ENCODE results near the gene CSNK1G1.

The CSNK1G1 gene

DNA sequence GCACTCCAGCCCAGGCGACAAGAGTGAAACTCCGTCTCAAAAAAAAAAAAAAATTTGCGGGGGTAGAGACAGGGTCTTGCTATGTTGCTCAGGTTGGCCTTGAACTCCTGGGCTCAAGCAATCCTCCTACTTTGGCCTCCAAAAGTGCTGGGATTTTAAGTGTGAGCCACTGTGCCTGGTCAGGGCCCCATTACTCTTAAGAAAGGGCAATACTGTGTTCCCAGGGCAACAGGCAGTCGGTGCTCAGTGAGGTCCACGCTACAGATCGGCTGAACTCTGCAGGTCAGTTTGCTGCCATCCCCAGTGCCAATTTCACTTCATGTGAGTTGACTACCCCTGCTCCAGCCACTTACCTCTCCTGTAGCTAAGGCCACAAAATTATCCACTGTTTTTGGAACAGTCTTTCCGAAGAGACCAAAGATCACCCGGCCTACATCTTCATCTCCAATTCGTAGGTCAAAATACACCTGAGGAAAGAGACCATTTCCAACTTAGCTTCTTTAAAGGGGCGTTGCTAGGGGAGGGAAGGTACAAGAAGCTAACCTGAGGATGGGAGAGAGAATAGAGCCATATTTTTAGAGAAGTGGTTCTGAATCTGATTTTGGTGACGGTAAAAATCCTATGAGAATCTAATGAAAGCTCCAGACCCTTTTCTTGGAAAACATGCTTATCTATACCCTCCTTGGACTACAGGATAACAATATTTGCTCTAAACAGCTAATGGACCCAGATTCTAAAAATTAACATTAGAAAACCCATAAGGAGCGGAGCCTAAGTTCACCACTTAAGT, 194.1 kb downstream of the CSNK1G1 start:
- DNase-seq (ENCODE audit: extremely low spot score, insufficient read length, low read depth): no peak
- no peak for FAIRE-seq

DNA sequence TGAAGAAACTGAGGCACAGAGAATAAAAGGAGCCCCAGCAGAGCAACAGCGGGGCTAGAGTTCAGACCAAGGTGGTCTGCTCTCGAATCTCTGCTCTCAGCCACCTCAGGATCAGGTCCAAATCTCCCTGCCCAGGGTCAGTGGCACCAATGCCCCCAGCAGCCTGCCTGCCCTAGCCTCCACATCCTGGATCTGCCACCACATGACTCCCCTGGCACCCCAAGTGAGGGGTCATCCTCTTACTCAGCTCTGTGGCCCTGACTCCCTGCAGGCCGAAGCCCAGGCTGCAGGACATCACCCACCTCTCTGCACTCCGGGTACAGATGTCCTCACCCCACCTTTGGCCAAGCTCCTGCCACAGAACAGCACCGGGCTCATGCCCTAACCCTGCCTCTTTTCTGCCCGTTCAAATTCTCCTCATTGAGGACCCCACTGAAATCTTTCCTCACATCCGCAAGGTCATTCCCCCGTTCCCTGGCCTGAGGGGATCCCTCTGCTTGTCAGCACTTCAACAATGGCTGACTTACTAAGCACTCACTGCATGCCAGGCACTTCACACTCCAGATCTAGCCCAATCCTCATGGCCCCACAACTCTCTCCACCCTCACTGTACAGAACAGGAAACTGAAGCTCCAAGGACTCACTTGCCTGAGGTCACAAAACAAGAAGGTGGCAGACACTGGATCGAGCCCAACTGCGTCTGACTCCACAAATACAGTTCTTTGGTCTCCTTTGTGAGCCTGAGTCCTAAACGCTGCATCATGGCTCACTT, 197.4 kb downstream of the CSNK1G1 start:
- DNase-seq (ENCODE audit: extremely low spot score, insufficient read length, low read depth) (no peak), FAIRE-seq (no peak)

DNA sequence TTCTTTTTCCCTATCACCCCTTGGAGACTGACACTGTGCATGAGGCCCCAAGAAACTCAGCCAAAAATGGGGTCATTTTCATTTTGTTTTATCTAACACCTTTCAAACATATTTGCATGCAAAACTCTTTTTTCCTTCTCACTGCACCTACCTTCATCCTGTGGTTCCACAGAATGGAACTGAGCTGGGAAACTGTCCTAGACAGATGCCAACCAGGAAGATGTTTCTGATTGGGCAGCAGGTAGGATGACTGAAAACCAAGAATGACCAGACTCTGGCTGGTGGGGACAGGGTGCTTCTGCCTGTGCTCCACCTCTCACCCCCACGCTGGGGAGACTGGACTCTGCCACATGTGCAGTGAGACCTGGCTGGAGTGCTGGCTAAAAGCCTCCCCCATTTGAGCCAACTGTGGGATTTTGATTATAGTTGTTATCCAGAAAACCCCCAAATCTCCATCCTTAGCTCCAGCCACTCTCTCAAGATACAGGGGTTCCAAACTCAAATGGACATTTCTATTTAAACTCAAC, 198.3 kb downstream of the CSNK1G1 start:
- DNase-seq (ENCODE audit: extremely low spot score, insufficient read length, low read depth) (no peak), FAIRE-seq (no peak)

DNA sequence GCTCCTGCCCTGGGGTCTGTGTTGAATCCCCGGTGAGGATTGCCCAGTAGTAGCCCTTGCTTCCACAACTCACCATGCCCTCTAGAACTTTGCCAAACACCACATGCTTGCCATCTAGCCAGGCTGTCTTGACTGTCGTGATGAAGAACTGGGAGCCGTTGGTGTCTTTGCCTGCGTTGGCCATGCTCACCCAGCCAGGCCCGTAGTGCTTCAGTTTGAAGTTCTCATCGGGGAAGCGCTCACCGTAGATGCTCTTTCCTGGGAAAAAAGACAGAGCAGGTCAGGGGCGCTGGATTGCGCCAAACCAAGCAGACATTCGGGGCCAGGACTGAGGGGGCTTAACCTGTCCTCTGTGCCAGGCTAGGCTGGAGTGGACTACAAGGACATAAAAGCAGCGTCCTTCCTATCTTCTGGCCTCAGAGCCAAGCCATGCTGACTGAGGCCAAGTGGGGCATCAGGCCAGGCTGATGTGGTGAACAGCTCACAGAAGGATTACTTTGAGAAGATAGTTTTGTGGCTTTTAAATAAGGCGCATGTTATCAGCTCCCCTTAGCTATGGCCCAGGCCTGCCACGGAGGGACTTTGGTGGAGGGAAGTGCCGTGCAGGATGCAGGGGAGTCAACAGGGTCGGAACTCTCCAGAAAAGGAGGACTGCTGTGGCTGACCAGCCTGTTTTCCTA, 199.2 kb downstream of the CSNK1G1 start:
- DNase-seq (ENCODE audit: extremely low spot score, insufficient read length, low read depth): no peak

DNA sequence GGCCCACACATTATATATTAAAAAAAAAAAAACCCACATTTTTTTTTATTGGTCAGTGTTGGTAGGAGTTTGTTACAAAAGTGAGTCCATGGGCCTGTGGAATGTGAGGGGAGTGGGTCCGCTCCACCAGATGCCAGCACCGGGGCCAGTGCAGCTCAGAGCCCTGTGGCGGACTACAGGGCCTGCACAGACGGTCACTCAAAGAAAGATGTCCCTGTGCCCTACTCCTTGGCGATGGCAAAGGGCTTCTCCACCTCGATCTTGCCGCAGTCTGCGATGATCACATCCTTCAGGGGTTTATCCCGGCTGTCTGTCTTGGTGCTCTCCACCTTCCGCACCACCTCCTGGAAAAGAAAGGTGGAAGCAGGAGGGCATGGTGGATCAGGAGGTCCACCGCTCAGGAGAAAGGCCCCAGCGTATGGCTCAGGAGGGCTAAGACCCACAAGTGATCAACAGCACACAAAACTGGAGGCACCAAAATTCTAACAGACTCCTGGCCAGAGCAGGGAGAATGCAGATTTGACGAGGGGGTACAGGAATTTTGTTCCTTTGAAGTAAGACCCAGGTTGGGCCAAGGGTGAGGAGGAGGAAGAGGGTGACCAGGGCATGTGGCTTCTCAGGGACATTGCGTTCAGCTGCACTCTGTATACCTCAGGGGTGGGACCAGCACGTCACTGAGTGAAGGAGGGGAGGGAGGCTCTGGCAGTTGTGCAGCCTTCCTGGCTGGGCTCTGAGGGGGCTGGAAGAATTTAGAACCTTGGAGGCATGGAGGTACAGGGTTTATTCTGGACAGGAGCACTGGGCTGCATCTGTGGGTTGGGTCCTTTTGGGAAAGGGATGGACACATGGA, 199.9 kb downstream of the CSNK1G1 start:
- no peak for FAIRE-seq

More for the DNA sequence above, 199.2 kb downstream of the CSNK1G1 start:
- no peak for FAIRE-seq

DNA sequence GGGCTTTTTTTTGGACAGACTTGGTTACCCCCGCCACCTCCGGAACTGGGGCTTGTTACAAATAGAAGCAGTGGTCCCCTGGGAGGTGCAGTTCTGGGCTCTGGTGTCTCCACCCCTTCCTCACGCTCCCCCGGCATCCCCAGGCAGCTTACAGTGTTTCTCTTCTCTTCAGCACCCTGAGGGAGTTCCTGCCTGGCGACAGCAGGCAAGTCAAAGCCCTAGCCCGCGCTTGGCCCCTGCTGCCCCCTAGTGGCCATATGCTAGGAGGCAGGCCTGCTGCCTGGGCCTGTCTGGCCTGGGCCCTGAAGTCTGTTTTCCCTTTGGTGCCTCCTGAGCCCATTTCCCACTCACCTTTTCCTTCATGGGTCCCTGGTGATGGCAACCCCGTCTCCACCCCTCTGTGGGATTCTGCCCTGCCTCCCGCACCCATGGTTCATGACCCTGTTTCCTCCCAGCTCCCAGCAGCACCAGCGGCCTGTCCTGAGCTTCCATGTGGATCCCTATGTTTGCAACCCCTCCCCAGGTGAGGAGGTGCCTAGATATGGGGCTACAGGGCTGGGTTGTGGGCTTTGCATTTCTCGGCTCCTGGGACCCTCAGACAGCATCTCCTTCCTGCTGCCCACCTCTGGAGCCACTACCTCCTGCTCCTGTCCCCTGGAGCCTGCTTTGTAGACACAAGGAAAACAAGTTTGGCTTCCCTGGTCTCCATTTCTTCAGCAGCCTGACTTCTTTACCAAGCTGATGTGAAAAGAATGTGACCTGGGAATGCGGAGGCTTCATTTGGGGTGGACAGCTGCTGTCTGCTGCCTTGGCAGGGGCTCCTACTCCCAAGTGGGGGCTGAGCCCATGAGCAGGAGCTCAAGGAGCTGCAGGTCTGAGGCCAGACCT, 202.2 kb downstream of the CSNK1G1 start:
- DNase-seq (ENCODE audit: extremely low spot score, insufficient read length, low read depth) (peak; percentile 86), FAIRE-seq (peak; percentile 95)

More for the DNA sequence above, 199.9 kb downstream of the CSNK1G1 start:
- DNase-seq (ENCODE audit: extremely low spot score, insufficient read length, low read depth): no peak

DNA sequence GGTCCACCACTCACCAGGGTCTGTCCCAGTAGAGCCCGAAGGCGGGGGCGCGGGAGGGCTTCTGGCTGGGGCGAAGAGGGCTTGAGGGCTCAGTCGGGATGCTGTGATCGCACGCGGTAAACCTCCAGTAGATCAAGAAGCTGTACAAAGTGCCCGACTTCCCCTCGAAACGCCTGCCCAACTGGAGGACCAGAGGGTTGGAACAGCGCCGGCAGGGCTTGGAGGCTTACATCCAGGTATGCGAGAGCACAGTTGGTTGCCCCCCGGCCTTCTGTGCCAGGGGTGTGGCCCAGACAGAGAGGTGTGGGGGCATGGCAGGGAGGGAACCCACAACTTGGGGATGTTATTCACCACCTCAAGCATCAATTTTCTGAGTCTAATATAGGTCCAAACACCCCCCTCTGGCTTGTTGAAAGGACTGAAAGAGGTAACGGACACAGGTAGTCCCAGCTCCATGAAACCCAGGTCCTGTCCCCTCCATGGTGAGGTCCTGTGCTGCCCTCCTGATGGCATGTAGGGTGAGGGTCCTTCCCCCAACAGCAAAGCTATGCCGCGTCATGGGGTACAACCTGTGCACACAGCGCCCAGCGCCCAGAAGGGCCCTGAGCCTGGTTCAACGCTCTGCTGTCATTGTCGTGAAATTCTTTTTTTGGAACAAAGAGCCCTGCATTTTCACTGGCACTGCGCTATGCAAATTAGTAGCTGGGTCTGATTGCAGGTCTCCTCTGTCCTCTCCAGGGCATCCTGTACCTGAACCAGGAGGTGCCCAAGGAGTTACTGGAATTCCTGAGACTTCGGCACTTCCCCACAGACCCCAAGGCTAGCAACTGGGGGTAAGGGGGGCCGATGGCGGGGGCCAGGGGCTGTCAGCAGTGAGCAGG, 203.2 kb downstream of the CSNK1G1 start:
- DNase-seq (ENCODE audit: extremely low spot score, insufficient read length, low read depth): no peak
- FAIRE-seq: peak; percentile 29

DNA sequence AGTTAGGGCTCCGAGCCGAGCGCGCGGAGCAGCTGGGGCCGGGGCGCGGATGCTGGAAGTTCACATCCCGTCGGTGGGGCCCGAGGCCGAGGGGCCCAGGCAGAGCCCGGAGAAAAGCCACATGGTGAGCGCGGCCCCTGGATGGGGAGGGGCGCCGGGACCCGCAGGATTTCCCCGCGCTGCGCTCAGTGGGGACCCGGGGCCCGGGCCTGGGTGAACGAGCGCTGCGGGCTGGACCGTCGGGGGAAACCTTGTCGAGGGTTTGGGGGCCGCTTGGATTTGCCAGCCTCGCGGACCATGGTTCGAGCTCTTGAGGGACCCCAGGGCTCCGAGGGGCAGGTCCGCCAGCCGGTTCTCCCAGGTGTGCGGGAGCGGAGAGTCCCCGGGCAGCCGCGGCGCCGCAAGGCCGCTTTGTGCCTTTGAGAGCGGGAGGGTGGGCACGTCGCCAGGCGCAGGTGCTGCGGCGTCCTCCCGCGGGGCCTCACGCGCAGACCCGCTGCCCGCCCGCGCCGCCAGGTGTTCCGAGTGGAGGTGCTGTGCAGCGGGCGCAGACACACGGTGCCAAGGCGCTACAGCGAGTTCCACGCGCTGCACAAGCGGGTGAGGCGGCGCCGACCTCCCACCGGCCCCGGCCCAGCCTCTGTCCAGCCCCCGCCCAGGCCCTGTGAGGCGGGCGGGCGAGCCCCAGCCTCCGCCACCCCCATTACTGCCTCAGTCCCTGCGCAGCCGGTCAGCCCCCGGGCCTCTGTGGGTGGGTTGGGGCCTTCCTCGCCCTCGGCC, 204.1 kb downstream of the CSNK1G1 start, which contains the start of gene SNX22:
SNX22 (plus strand) TSS at position 5 of the 780 bp plus-strand sequence; CDS start at position 50, 45 bp downstream.
- DNase-seq (ENCODE audit: extremely low spot score, insufficient read length, low read depth): no peak

DNA sequence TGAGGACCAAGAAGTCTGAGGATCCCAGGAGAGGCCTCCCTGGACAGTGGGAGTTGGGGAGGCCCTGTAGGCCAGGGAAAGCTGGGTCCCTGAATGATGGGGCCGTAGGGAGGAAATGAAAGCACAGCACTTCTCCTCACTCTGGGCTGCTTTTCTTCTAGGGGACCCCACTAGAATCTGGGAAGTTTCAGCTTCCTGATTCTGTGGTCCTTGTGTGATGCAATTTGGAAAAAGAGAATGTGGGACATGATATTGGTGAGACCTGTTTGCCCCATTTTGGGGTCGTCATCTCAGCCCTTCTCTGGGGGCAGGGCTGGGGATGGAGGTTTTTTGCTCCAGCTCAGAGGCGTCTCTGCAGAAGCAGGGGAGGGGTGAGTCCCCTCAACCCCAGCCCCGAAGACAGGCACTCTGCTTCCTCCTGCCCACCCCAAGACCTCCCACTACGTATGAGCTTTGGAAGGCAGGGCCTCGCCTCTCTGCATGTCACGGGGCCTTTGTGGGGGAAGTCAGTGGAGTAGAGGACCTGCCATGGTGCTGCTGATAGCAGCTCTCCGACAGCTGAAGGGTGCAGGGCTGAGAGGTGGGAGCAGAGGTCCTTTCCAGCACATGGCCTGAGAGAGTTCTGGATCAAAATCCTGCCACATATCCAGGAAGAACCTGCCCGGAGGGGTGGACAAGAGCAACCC, 205.9 kb downstream of the CSNK1G1 start:
- DNase-seq (ENCODE audit: extremely low spot score, insufficient read length, low read depth): no peak
- no peak for FAIRE-seq

More for the DNA sequence above, 204.1 kb downstream of the CSNK1G1 start, which contains the start of gene SNX22:
- no peak for FAIRE-seq

DNA sequence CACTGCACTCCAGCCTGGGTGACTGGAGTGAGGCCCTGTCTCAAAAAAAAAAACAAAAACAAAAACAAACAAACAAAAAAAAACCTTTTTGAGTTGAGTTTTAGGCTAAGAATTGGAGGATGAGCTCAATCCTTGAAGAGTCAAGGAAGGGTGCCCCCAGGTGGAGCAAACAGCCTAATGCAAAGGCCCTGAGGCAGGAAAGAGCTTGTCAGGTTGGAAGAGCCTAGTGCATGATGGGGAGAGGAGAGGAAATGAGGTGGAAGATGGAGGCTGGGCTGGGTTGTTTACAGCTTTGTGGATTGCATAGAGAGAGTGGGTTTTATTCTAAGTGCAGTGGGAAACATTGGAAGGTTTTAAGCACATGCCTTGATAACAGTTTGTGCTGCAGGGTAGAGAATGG, 206.5 kb downstream of the CSNK1G1 start:
- DNase-seq (ENCODE audit: extremely low spot score, insufficient read length, low read depth) (no peak), FAIRE-seq (peak; percentile 24)

DNA sequence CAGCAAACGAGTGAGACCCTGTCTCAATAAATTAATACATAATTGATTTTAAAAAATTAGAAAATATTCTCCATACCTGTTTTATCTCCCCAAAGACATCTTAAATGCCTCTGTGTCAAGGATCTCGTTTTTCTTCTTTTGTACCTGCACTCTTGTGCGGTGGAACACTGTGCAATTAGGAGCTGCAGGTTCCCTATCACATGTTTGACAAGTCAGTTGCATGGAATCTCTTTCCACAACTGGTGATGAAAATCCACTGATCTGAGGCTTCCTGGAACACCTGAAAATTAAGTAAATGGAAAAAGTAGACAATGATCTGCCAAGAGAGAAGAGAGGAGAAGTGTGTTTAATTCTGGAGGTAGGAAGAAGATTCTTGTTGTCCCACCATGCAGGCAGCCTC, 207.4 kb downstream of the CSNK1G1 start:
- FAIRE-seq (no peak), DNase-seq (ENCODE audit: extremely low spot score, insufficient read length, low read depth) (no peak)

DNA sequence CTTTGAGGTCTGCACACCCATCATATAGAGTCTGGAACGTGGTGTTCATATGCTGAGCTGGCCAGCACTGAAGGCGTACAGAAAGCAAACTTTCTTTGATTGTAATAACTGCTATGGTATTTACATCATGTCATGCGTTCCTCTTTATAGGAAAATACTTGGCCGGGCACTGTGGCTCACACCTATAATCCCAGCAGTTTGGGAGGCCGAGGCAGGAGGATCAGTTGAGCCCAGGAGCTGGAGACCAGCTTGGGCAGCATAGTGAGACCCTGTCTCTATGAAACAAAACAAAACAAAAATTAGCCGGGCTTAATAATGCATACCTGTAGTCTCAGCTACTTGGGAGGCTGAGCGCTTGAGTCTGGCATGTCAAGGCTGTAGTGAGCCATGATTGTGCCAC, 207.8 kb downstream of the CSNK1G1 start:
- FAIRE-seq (no peak), DNase-seq (ENCODE audit: extremely low spot score, insufficient read length, low read depth) (no peak)

DNA sequence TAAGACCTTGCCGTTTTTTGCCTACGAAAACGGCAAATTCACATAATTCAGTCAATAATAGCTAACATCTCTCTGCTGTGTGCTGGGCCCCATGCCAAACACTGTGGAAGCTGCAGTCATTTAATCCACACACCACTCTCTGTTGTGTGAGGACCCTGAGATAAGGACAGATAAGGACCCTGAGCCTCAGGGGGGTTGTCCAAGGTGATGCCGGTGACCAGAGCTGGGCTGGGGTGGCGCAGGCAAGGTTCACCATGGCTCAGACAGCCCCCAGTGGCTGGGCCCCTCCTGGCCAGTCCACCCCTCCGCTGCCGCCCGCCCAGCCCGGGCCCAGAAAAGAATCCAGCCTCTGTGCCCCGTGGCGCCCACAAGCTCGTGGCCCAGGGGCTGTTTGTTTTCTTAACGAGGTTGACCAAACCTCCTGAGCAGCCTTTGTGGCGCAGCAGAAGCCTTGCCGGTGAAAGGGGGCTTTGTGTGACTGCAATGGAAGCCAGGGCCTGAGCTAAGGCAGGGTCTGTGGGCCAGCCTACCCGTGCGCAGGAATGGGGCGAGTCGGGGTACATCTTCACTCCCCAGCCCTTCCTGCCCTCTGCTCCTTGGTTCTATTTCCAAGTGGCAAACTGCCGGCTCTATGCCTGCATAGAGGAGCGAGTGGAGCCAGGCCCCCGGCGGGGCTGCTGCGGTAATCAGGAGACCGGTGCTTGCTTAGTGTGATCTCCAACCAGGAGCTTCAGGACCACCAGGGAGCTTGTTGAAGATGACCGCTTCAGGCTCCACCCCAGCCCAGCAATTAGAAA, 208.9 kb downstream of the CSNK1G1 start:
- FAIRE-seq: no peak
- DNase-seq (ENCODE audit: extremely low spot score, insufficient read length, low read depth): no peak

DNA sequence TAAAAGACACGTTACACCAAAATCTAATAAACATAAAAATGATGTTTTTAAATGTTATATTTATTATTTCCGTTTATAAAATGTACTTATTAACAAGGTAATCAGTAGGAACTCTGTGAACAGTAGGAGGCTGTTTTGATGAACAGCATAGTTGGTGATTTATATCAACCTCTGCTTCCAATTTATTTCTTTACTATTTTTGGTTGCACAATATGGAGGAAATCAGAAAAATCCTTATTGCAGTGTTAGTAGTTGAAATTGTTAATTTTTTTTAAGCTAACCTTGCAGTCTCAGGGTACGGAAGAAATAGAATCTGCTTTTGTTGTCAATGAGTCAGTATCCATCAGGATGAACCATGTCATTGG, 209.5 kb downstream of the CSNK1G1 start:
- FAIRE-seq: no peak
- no peak for DNase-seq (ENCODE audit: extremely low spot score, insufficient read length, low read depth)

DNA sequence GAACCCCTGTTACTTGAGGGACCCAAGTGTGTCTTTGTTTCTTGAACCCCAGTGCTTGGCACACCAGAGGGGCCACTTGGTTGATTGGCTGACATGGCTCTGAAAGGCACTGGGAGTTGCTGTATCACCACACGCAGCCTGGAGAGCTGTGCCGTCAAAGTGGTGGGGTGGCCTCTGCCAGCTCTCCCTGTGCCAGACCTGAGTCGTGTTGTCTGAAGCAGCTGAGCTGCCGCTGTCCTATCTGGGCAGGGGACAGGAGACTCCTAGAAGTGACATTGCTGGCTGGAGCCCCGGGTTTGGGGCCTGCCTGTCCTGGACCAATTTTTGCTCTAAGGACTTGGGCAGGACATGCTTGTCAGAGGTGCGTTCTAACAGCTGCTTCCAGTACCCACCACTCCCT, 209.9 kb downstream of the CSNK1G1 start:
- no peak for FAIRE-seq

More for the DNA sequence above, 209.9 kb downstream of the CSNK1G1 start:
- no peak for DNase-seq (ENCODE audit: extremely low spot score, insufficient read length, low read depth)

Measured in GM18507 (cell line).